ENCODE data around the gene CNTNAP2. TPM values are rescaled to one million over a fixed set of nuclear protein-coding genes. Genes with fewer than 3 reads are reported as not detected.

The CNTNAP2 gene
- total RNA-seq, 2 donors from 2014 or later = 0.29 to 1.1 TPM

DNA sequence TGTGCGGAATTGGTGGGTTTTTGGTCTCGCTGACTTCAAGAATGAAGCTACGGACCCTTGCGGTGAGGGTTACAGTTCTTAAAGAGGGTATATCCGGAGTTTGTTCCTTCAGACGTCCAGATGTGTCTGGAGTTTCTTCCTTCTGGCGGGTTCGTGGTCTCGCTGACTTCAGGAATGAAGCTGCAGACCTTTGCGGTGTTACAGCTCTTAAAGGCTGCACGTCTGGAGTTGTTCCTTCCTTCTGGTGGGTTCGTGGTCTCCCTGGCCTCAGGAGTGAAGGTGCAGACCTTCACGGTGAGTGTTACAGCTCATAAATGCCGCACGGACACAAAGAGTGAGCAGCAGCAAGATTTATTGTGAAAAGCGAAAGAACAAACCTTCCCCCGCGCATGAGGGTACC lies 670.7 kb downstream of the CNTNAP2 start:
- intact Hi-C loops (cut with DNase I) = no loop called here
- ATAC-seq = no peak
- no peak for DNase-seq

DNA sequence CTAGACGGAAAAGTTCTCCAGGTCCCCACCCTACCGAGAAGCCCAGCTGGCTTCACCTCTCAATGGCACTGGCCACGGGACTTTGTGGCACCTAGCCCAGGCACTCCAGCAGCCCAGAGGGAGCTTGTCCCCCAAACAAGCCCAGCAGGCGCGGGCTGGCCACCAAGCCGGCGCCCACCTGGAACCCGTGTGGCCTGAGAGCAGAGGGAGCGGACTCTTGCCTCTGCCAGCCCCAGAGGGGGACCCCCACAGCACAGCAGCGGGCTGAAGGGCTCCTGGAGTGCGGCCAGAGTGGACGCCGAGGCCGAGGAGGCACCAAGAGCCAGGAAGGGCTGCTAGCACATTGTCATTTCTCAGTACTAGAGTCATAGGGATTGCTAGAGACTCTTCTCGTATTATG lies 671.4 kb downstream of the CNTNAP2 start:
- intact Hi-C loops (cut with DNase I) = no loop called here
- DNase-seq = no peak

DNA sequence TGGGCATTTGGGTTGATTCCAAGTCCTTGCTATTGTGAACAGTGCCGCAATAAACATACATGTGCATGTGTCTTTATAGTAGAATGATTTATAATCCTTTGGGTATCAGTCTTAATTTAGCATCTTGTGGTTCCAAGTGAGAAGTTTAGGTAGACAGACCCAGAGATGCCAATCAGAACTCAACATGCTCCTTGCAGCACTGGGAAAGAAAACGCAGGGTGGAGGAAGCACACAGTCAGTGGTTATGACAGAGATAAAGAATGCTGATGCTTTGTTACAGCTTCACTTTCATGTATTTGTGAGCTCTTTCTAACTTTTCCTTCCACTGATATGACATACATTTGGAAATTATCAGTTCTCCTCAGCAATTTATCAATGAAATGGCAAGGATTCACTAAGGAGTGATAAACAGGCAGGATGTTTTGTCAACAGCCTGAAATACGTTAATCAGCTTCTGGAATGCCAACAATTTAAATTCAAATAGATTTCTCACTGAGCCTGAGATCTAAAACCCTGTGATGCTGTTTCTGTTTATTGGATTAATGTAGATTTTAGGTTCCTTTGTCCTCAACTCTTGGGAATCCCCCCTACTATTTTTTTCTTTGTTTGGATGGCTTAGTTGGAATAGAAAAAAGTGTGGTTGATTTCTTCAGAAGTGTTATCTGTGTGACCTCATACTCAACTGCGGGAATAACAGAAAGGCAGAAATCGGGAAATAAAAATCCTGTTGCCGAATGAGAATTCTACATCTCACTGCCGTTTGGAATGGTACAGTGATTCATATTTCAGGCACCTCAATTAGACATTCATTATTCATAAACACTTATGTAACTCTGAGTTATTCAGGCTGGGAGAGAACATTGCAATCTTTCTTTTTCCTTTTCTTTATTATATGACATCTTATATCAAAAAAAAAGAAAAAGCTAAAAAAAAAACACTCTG lies 675.0 kb downstream of the CNTNAP2 start:
- DNase-seq (no peak), ATAC-seq (peak in 1 of 2 donors; percentile 71)
- intact Hi-C loops (cut with DNase I) = no loop called here

More for the DNA sequence above, 671.4 kb downstream of the CNTNAP2 start:
- no peak for ATAC-seq

DNA sequence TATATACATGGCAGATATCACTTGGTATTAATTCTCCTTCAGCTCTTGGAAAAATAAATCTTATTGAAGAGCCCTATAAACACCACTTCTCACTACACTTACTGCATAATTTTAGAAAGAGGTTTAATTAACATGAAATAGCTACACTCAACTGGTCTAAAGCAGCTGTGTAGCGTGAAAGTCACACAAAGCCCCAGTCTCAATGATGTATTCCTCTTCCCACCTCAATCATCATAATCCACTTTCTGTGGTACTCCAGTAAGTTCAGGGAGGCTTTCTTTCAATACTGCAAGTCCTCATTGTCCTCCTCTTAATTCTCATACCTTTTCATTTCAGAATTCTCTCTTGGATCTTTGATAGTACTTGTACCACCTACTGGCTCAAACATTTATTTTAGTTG lies 688.0 kb downstream of the CNTNAP2 start:
- ATAC-seq = no peak
- DNase-seq = no peak
- intact Hi-C loops (cut with DNase I) = no loop called here

DNA sequence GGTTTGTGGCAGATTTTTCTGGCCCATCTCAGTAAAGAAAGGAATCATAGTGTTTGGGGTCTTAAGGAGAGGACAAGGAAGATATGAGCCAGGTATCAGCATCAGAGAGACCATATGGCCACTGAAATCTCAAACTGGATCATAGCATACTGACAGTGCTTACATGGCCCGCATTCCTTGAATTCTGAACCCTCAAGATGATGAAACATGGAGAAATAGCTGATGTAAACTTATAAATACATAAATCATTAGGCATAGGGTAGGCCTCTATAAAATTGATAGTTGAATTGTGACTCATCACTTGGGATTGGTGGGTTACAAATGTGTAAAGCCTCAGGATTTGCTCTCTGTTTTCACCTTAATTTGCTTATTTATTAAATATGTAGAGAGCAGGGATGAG lies 688.5 kb downstream of the CNTNAP2 start:
- ATAC-seq (no peak), DNase-seq (no peak)
- intact Hi-C loops (cut with DNase I) = no loop called here

DNA sequence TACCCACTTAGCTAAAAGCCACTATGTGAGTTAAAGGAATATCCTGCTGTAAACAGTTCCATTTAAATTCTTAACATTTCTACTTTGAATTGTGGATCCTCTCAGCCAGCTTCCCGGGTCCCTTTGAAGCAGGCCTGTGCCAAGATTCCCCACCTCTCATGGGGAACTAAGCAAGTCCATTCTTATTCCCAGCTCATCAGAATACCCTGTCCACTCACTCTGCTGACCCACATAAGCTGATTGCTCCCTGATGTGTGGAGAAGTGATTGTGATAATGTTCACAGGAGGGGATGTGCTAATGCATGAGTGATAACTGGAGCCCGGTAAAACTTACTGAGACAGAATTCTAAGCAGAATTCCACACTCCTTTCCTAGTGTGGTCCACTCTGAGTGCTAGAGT lies 709.7 kb downstream of the CNTNAP2 start:
- DNase-seq (no peak), ATAC-seq (no peak)
- intact Hi-C loops (cut with DNase I) = no loop called here

DNA sequence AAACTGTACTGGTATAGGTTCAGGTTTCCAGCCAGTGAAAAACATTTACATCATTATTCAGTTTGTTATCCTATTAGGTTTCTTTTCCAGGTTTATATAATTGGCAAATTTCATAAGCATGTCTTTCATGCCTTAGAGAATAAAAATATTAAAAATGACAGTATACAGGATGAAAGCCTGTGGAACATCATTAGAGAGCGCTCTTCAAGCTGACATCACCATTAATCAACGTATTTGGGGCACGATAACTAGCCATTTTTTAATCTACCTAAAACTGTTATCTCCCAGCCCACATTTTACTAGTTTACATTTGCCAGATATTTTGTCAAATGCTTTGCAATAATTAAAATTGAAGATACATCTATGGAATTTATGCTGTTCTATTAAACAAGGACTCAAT lies 714.1 kb downstream of the CNTNAP2 start:
- ATAC-seq = no peak
- intact Hi-C loops (cut with DNase I) = no loop called here
- DNase-seq = no peak

DNA sequence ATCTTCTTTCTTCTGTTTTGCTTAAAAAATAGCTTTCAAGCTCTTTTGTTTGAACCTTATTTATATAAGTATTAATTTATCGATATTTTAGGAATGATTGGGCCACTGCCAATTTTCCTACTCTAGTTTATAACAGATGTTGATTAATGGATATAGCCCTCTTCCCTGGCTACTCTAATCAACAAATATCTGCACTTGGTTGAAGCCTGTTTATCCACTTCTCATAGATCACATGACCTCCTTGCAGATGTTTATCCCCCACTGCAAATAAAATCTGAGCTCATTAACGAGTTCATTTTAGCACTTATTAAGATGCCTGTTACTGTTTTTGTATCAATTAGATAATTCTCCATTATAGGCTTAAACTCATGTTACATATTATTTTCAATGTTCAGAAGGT lies 715.3 kb downstream of the CNTNAP2 start:
- ATAC-seq (no peak), DNase-seq (no peak)
- intact Hi-C loops (cut with DNase I) = no loop called here

DNA sequence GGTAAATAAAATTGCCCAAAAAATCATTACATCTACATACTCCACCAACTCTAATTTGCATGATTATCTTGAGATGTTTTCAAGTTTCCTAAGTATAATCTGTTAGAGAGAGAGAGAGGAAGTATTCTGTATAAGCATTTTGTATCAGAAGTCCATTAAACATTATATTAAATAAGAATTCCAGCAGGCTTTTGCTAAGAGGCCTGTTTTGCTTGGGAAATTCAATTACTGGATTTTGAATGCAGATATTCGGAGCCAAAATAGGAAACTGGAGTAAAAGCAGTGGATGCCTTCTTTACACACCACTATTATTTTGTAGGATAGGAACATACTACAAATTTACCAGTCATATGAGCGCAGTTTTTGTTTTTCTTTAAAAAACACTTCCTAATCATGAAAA lies 727.8 kb downstream of the CNTNAP2 start:
- no peak for DNase-seq
- intact Hi-C loops (cut with DNase I) = no loop called here

DNA sequence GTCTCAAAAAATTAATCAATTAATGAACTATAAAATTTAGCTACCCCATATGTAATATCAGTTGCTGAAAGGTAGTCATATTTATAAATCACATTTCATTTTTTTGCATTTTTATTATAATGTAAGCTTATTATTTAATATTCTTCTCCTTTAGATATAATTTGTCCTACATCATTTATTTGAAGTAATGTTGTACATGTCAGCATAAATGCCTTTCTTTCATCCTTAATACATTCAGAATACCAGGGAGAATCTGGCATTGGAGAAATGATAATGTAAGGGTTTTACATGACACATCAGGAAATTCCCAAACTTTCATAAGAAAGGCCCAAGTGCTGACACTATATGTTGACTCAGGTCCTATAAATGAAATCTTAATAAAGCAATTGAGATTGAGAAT lies 742.1 kb downstream of the CNTNAP2 start:
- no peak for ATAC-seq
- intact Hi-C loops (cut with DNase I) = no loop called here
- DNase-seq = no peak

More for the DNA sequence above, 727.8 kb downstream of the CNTNAP2 start:
- no peak for ATAC-seq

DNA sequence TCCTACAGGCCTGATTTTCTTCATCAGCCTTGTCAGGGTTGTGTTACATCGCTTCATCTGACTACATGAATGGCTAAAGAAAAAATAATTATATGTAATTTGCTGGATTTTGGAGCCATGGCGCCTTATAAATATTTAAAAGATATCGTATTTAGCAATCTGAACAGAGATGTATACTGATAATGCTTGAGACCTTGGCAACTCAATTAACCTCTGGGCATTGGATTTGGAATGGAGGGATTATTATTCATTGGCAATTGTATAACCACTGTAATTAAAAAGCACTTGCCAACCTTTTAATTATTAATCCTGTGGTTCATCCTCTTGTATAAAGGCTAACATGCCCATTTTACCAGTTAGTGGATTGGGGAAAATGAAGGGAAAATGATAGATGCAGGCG lies 745.1 kb downstream of the CNTNAP2 start:
- intact Hi-C loops (cut with DNase I) = no loop called here

DNA sequence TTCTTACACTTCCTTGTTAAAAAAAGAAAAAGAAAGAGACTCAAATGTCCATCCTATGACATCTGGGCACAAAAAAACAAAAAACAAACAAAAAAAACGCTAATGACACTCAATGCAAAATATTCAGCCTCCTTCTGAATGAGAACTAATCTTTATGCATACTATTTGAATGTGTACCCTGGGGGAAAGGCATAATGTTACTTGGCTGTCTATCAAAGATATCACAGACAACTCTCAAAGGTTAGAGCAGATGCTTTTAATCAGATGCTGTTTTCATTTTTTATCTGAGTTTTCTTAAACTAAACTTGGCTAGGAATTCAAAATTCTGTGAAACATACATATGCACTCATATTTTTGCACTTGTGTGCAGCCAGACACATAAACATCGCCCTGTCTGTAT lies 745.8 kb downstream of the CNTNAP2 start:
- ATAC-seq (no peak), DNase-seq (no peak)
- intact Hi-C loops (cut with DNase I) = no loop called here

More for the DNA sequence above, 745.1 kb downstream of the CNTNAP2 start:
- ATAC-seq (no peak), DNase-seq (no peak)

DNA sequence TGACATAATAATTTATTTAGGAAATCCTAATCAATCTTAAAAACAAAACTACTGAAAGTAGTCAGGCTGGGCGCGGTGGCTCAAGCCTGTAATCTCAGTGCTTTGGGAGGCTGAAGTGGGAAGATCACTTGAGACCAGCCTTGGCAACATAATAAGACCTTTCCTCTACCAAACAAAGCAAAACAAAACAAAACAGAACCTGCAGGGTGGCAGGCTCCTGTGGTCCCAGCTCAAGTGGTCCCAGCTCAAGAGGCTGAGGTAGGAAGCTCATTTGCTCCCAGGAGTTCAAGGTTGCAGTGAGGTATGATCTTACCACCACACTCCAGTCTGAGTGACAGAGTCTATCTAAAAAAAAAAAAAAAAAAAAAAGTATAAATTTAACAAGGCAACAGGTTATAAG lies 748.0 kb downstream of the CNTNAP2 start:
- ATAC-seq (no peak), DNase-seq (no peak)
- intact Hi-C loops (cut with DNase I) = no loop called here

DNA sequence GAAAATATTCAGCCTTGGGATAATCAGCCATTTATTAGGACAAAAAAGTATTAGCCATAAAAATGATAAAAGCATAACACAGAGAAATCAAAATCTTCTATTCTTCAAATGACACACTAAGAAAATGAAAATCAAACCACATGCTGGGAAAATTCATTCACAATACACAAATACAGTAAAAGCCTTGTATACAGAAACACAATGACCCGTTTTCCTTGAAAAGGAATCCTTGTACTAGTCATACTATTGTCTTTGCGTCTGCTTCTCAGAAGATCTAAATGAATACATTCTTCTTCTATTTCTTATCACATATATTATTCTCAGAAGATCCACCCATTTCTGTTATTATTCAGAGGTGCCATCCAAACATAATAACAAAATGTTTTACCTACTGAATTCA lies 749.1 kb downstream of the CNTNAP2 start:
- no peak for ATAC-seq
- no peak for DNase-seq
- intact Hi-C loops (cut with DNase I) = no loop called here

DNA sequence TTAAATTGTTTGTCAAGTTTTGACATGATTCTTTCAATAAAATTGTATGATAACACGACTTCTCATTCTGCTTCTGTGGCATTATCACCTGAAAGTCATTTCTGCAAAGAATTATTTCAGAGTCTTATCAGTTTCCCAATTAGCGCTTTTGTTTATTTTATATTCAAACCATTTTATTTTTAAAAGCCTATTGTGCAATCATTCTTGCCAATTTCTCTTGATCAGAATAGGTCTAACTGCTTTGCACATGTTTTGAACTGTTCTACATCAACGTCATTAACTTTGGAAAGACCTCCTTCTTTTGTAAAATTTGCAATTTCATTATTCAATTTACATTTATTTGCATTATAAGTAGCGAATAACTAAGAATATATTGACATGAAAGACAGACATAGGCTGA lies 758.1 kb downstream of the CNTNAP2 start:
- intact Hi-C loops (cut with DNase I) = no loop called here
- DNase-seq (no peak), ATAC-seq (no peak)

DNA sequence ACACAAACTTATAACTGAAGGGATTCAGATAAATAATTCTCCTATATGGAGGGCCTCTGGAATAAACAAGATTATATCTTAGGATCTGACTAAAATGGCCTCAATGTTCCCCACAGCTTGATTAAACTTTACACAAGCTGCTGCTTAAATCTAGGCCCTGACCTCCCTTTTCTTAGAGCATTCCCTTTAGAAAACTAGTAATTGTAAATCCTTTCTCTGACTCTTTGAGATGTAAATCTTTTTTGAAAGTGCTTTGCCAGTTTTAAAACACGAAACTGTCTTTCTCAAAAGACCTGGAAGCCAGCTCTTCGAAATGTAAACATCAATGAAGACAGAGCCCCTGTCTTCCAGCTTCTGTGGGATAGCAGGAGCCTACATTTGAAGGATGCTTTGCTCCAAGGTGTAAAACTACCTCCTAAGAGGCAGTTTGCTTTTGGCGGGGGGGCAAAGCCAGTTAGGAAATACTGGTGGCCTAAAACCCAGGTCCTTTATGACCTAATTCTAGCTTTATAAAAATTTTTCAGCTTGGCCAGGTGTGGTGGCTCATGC lies 758.7 kb downstream of the CNTNAP2 start:
- ATAC-seq (no peak), DNase-seq (no peak)
- intact Hi-C loops (cut with DNase I) = no loop called here

DNA sequence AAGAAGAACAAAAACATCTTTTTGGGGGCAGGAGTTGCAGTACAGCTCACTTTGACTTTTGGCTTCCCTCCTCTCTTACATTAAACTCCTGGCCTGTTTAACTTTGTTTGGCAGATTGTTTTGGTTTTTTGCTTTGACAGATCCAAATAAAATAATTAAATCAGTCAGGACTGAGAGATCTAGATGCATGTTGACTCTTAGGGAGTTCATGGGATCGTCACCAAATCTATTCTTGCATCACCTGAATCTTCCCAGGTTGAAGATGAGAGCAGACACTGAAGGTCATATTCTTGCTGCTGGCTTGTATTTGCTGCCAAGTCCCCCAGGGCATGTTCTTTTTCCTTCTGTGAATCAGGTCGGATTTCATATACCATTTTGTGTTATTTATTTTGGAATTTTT lies 759.4 kb downstream of the CNTNAP2 start:
- ATAC-seq (no peak), DNase-seq (no peak)
- intact Hi-C loops (cut with DNase I) = no loop called here

DNA sequence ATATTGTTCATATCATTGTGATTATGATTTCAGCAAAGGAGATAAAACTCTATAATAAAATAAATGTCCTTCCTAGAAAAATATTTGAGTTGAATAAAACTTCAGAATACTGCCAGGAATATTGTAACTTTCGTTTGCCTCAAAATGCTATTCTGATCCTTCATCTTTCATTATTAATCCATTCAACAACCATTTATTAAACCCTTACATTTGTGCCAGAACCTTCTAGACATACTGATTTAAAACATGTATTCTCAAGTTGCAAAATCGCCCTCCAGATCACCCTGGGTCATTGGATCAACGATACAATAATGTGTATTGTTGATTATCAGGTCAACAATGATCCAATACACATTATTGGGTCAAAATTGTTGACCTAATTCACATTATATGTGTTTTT lies 759.8 kb downstream of the CNTNAP2 start:
- DNase-seq (no peak), ATAC-seq (no peak)
- intact Hi-C loops (cut with DNase I) = no loop called here

DNA sequence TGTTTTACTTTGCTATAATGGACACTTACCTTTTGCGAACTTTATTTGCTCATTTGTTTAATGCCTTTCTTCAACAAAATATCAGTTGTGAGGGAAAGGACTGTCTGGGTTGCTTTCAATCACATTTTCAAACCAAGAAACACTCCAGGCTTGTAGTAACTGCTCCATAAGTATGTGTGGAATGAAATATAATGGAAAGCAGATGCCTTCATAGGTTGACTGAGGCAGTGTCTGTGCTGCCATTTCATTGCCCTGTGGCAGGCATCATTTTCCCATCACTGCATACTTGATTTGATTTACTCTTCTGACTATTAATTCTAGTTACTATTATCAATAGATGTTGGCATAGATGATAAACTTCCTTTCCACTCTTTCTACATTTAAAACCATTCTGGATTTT lies 762.3 kb downstream of the CNTNAP2 start:
- intact Hi-C loops (cut with DNase I) = no loop called here
- ATAC-seq (no peak), DNase-seq (no peak)

DNA sequence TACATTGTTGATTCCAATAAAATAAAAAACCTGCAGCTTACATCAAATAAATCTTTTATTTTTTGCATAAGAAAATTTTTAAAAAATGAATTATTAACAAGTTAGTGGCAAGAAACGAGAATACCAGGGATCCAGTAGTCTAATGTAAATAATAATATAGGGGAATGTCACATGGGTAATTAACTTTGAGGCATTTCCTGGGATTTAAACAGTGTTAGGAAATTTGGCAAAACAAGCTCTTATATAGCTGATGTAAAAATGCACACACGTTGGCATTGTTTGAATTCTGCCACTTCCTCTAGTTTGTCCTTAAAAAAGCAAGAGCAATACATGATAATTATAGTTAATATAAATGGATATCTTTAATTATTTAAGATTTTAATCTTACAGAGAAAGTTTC lies 768.6 kb downstream of the CNTNAP2 start:
- ATAC-seq (no peak), DNase-seq (no peak)
- intact Hi-C loops (cut with DNase I) = no loop called here

Data from left cardiac atrium (tissue), 4 donors.